ENCODE measurements around the gene ZFHX2.

The ZFHX2 gene

GRCh38 chr14:23572524-23572828 is 20.9 kb upstream of the ZFHX2 start:
- no peak overlapping the region for H3K4me2 ChIP-seq (ENCODE audit: insufficient read depth, low read length)

GRCh38 chr14:23571701-23572523 is 20.3 kb upstream of the ZFHX2 start:
- no peak for TF ChIP-seq CTCF (IDR thresholded peaks at IDR 0.05; ENCODE audit: borderline replicate concordance, extremely low read depth, low read length, poor library complexity, severe bottlenecking)
- no peak for TF ChIP-seq EZH2 (IDR thresholded peaks at IDR 0.05; ENCODE audit: borderline replicate concordance, low read depth, low read length, severe bottlenecking)
- Histone ChIP-seq H2AFZ (ENCODE audit: low read depth, low read length) (no peak overlapping the region), H3K4me2 (ENCODE audit: insufficient read depth, low read length) (no peak overlapping the region), H3K36me3 (ENCODE audit: insufficient read depth, low read length) (peaks cover under 1% of the 10 kb centered on the region; the same call in 1 of the 2 replicates), H3K4me1 (ENCODE audit: insufficient read depth, low read length) (peaks cover 23% of the 10 kb centered on the region), H3K4me3 (ENCODE audit: low read depth in 1 of 2, low read length in 2 of 2) (no peak overlapping the region), H3K27ac (ENCODE audit: low read length) (no peak overlapping the region), H3K9ac (ENCODE audit: low read depth, low read length) (no peak overlapping the region), H3K9me3 (ENCODE audit: insufficient read depth, low read length, severe bottlenecking) (no peaks in the 10 kb centered on the region), H3K79me2 (ENCODE audit: insufficient read depth, low read length) (peaks cover 4% of the 10 kb centered on the region), H4K20me1 (ENCODE audit: insufficient read depth, low read length) (no peaks in the 10 kb centered on the region), H3K27me3 (ENCODE audit: insufficient read depth, low read length, poor library complexity) (peaks cover 9% of the 10 kb centered on the region)
- DNase-seq = no peak
- no peak for ATAC-seq (ENCODE audit: insufficient read depth, low read depth)

More at GRCh38 chr14:23572524-23572828, 20.9 kb upstream of the ZFHX2 start:
- H3K36me3 ChIP-seq (ENCODE audit: insufficient read depth, low read length) = no peaks in the 10 kb centered on the region
- H3K79me2 ChIP-seq (ENCODE audit: insufficient read depth, low read length) = no peaks in the 10 kb centered on the region; the same call in 1 of the 2 replicates
- H3K4me3 ChIP-seq (ENCODE audit: low read depth in 1 of 2, low read length in 2 of 2) = no peak overlapping the region
- no peaks in the 10 kb centered on the region for H4K20me1 ChIP-seq (ENCODE audit: insufficient read depth, low read length)
- no peak overlapping the region for H2AFZ ChIP-seq (ENCODE audit: low read depth, low read length)
- H3K27ac ChIP-seq (ENCODE audit: low read length) = no peak overlapping the region
- H3K9me3 ChIP-seq (ENCODE audit: insufficient read depth, low read length, severe bottlenecking) = no peaks in the 10 kb centered on the region
- no peak for ATAC-seq (ENCODE audit: insufficient read depth, low read depth)
- H3K9ac ChIP-seq (ENCODE audit: low read depth, low read length) = no peak overlapping the region
- H3K4me1 ChIP-seq (ENCODE audit: insufficient read depth, low read length) = peaks cover 18% of the 10 kb centered on the region
- no peak for DNase-seq
- no peak for TF ChIP-seq EZH2 (IDR thresholded peaks at IDR 0.05; ENCODE audit: borderline replicate concordance, low read depth, low read length, severe bottlenecking)
- TF ChIP-seq CTCF (IDR thresholded peaks at IDR 0.05; ENCODE audit: borderline replicate concordance, extremely low read depth, low read length, poor library complexity, severe bottlenecking) = no peak
- H3K27me3 ChIP-seq (ENCODE audit: insufficient read depth, low read length, poor library complexity) = peaks cover 9% of the 10 kb centered on the region

- no peak overlapping the region for H3K27ac ChIP-seq (ENCODE audit: low read length)
- TF ChIP-seq EZH2 (IDR thresholded peaks at IDR 0.05; ENCODE audit: borderline replicate concordance, low read depth, low read length, severe bottlenecking) (no peak), CTCF (IDR thresholded peaks at IDR 0.05; ENCODE audit: borderline replicate concordance, extremely low read depth, low read length, poor library complexity, severe bottlenecking) (no peak)
- peaks cover 32% of the 10 kb centered on the region for H3K4me1 ChIP-seq (ENCODE audit: insufficient read depth, low read length)
- H3K4me2 ChIP-seq (ENCODE audit: insufficient read depth, low read length) = no peak overlapping the region
- peaks cover 9% of the 10 kb centered on the region for H3K27me3 ChIP-seq (ENCODE audit: insufficient read depth, low read length, poor library complexity)
- no peak overlapping the region for H3K4me3 ChIP-seq (ENCODE audit: low read depth in 1 of 2, low read length in 2 of 2)
- H3K79me2 ChIP-seq (ENCODE audit: insufficient read depth, low read length) = peaks cover 13% of the 10 kb centered on the region
- no peaks in the 10 kb centered on the region for H3K9me3 ChIP-seq (ENCODE audit: insufficient read depth, low read length, severe bottlenecking)
- H3K36me3 ChIP-seq (ENCODE audit: insufficient read depth, low read length) = peaks cover 10% of the 10 kb centered on the region
- no peak overlapping the region for H2AFZ ChIP-seq (ENCODE audit: low read depth, low read length)
- DNase-seq = no peak
- ATAC-seq (ENCODE audit: insufficient read depth, low read depth) = no peak
- H4K20me1 ChIP-seq (ENCODE audit: insufficient read depth, low read length) = no peaks in the 10 kb centered on the region
- H3K9ac ChIP-seq (ENCODE audit: low read depth, low read length) = no peak overlapping the region
These were observed 19.4 kb upstream of the ZFHX2 start for GRCh38 chr14:23570806-23571483.
